ENCODE results near the gene ZNF669.

Gene ZNF669

DNA sequence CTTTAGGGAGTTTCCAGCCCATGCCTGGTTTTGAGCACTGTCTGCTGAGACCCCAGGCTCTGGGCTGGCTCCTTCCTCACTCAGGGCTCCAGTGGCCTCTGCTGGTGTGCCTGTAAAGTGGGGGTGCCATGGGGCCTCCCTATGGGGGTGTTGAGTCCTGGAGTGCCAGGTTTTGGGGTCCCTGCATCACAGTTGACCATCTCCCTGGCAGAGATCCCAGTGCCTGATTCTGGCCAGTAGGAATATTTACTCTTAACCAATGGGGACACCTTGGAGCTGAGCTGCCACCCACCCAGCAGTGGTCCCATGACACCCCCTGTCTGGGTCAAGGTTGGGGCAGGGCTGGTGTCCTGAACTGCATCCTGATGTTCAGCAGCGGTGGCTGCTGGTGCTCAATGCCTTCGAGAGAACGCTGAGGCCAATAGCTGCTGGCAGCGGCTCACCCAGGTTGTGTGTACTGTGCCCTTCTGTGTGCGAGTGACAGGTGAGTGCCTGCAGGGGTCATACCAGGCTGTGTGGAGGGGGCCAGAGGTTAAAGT, 9.6 kb upstream of the ZNF669 start:
- no peak for DNase-seq (ENCODE audit: low read depth in 1 of 2, low spot score in 1 of 2)
- H3K27me3 ChIP-seq (ENCODE audit: insufficient read depth, poor library complexity, severe bottlenecking) = peaks cover 13% of the 10 kb centered on the region
- TF ChIP-seq, protein P1, sequence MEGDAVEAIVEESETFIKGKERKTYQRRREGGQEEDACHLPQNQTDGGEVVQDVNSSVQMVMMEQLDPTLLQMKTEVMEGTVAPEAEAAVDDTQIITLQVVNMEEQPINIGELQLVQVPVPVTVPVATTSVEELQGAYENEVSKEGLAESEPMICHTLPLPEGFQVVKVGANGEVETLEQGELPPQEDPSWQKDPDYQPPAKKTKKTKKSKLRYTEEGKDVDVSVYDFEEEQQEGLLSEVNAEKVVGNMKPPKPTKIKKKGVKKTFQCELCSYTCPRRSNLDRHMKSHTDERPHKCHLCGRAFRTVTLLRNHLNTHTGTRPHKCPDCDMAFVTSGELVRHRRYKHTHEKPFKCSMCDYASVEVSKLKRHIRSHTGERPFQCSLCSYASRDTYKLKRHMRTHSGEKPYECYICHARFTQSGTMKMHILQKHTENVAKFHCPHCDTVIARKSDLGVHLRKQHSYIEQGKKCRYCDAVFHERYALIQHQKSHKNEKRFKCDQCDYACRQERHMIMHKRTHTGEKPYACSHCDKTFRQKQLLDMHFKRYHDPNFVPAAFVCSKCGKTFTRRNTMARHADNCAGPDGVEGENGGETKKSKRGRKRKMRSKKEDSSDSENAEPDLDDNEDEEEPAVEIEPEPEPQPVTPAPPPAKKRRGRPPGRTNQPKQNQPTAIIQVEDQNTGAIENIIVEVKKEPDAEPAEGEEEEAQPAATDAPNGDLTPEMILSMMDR (IDR thresholded peaks at IDR 0.05; ENCODE audit: insufficient read depth, low read length) = no peak
- TF ChIP-seq SPI1 (IDR thresholded peaks at IDR 0.05; ENCODE audit: borderline replicate concordance, low read depth) (no peak), POLR2AphosphoS5 (IDR thresholded peaks at IDR 0.05; ENCODE audit: low read depth) (no peak), GABPA (IDR thresholded peaks at IDR 0.05; ENCODE audit: low read depth) (no peak)
- TF ChIP-seq, protein P2, sequence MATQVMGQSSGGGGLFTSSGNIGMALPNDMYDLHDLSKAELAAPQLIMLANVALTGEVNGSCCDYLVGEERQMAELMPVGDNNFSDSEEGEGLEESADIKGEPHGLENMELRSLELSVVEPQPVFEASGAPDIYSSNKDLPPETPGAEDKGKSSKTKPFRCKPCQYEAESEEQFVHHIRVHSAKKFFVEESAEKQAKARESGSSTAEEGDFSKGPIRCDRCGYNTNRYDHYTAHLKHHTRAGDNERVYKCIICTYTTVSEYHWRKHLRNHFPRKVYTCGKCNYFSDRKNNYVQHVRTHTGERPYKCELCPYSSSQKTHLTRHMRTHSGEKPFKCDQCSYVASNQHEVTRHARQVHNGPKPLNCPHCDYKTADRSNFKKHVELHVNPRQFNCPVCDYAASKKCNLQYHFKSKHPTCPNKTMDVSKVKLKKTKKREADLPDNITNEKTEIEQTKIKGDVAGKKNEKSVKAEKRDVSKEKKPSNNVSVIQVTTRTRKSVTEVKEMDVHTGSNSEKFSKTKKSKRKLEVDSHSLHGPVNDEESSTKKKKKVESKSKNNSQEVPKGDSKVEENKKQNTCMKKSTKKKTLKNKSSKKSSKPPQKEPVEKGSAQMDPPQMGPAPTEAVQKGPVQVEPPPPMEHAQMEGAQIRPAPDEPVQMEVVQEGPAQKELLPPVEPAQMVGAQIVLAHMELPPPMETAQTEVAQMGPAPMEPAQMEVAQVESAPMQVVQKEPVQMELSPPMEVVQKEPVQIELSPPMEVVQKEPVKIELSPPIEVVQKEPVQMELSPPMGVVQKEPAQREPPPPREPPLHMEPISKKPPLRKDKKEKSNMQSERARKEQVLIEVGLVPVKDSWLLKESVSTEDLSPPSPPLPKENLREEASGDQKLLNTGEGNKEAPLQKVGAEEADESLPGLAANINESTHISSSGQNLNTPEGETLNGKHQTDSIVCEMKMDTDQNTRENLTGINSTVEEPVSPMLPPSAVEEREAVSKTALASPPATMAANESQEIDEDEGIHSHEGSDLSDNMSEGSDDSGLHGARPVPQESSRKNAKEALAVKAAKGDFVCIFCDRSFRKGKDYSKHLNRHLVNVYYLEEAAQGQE (IDR thresholded peaks at IDR 0.05; ENCODE audit: insufficient replicate concordance, low read depth) = no peak
- no peak overlapping the region for H3K27ac ChIP-seq (replicated peaks)
- no peak overlapping the region for H3K4me3 ChIP-seq (replicated peaks; ENCODE audit: insufficient read depth, low read length)

DNA sequence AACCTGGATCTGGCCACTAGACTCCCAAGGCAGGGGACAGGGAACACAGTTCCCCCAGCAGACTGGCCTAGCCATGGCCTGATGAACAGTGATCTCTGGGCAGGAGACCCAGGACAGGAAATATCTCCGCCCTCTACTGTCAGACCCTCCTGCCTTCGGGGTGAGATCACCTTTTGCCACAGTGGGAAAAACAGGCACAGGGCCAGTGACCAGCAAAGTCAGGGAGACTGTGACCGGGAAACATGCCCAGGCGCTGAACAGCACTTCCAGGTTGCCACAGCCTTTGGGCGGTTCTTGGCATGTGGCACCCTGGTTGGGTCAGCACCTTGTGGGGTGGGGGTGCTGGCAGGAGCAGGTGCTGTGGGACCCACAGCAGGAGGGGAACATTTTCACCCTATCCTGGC, 8.9 kb upstream of the ZNF669 start:
- no peak for DNase-seq (ENCODE audit: low read depth in 1 of 2, low spot score in 1 of 2)
- Histone ChIP-seq H3K27me3 (ENCODE audit: insufficient read depth, poor library complexity, severe bottlenecking) (peaks cover 13% of the 10 kb centered on the region), H3K27ac (replicated peaks) (no peak overlapping the region)

DNA sequence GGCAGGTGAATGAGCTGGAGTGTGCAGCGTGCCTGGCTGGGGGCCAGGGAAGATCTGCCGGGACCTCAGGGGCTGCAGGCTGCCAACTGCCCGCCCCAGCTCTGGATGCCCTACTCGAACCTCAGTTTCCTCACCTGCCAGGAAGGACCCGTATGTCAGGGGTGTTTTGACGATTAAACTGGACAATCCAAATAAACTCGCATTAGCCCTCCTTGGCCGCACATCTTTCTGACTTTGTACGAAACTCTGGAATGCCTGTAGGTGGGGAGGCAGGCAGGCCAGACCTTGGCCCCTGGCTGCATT, 8.3 kb upstream of the ZNF669 start:
- no peak overlapping the region for H3K4me3 ChIP-seq (replicated peaks; ENCODE audit: insufficient read depth, low read length)
- TF ChIP-seq SPI1 (IDR thresholded peaks at IDR 0.05; ENCODE audit: borderline replicate concordance, low read depth) (no peak), POLR2AphosphoS5 (IDR thresholded peaks at IDR 0.05; ENCODE audit: low read depth) (no peak), GABPA (IDR thresholded peaks at IDR 0.05; ENCODE audit: low read depth) (no peak)
- TF ChIP-seq, protein P2 (IDR thresholded peaks at IDR 0.05; ENCODE audit: insufficient replicate concordance, low read depth) = no peak
- TF ChIP-seq, protein P1 (IDR thresholded peaks at IDR 0.05; ENCODE audit: insufficient read depth, low read length) = no peak
- DNase-seq (ENCODE audit: low read depth in 1 of 2, low spot score in 1 of 2) = no peak
- H3K27me3 ChIP-seq (ENCODE audit: insufficient read depth, poor library complexity, severe bottlenecking) = peaks cover 13% of the 10 kb centered on the region
- no peak overlapping the region for H3K27ac ChIP-seq (replicated peaks)

More for the DNA sequence above, 8.9 kb upstream of the ZNF669 start:
- TF ChIP-seq POLR2AphosphoS5 (IDR thresholded peaks at IDR 0.05; ENCODE audit: low read depth) = no peak
- no peak for TF ChIP-seq GABPA (IDR thresholded peaks at IDR 0.05; ENCODE audit: low read depth)
- TF ChIP-seq, protein P1 (IDR thresholded peaks at IDR 0.05; ENCODE audit: insufficient read depth, low read length) = no peak
- TF ChIP-seq, protein P2 (IDR thresholded peaks at IDR 0.05; ENCODE audit: insufficient replicate concordance, low read depth) = no peak
- TF ChIP-seq SPI1 (IDR thresholded peaks at IDR 0.05; ENCODE audit: borderline replicate concordance, low read depth) = no peak
- H3K4me3 ChIP-seq (replicated peaks; ENCODE audit: insufficient read depth, low read length) = no peak overlapping the region

Data from HL-60 (cell line).